ENCODE measurements around the gene C1QTNF7.

C1QTNF7 gene

DNA sequence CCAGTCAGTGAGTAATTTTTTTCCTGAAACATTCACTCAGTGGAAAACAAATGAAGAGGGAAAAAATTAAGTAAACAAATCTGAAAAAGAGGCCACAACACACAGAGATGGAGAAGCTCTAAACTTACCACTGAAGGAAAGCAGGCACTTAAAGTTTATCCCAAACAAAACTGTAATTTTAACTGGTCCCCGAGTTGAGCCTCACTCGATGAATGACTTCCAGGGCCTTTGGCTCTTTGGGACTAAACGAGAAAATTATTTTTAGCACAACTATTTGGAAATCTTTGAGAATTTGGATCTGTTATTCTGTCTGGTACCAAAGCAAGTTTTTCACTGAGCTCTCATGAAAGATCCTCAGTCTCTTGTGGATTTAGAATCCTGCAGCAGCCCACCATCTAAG lies at the start of gene C1QTNF7:
Gene C1QTNF7, plus strand, starts transcription at position 333 of the 400 bp plus-strand sequence. CDS start 7,711 bp downstream, outside the sequence.
- DNase-seq: no peak

DNA sequence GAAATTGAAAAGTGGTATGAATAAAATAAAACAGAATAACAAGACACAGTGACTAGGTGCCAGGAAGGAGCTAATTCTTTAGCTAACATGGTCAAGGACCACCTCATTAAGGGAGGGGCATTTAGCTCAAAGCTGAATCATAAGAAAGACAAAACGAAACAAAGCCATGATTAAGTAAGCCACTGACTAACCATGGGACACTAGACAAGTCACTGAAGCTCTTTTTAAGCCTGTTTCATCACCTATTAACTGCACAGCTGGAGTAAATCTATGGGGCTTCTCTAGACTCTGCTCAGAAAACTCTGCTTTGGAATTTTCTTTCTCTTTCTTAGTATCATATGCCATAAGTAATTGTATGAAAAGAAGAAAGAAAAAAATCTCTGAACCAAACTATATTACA lies 49.8 kb upstream of the C1QTNF7 start:
- DNase-seq: no peak

DNA sequence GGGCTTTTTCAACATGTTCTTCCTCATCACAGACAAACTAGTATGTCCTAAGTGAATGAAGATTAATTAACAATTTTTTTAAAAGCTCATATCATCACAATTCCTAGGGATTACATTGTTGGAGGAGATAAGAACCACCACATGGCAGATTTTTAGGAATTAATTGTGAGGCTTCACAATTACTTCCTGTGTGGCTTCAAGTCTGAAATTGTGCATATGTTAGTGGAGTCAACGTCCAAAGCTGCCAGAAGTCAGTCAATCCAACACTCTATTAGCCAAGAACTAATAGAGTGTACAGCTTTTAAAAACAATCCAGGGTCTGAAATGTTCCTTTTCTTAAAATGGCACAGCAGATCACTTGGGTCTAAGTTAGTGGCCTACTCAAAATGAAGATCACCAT lies 49.3 kb upstream of the C1QTNF7 start:
- no peak for DNase-seq

DNA sequence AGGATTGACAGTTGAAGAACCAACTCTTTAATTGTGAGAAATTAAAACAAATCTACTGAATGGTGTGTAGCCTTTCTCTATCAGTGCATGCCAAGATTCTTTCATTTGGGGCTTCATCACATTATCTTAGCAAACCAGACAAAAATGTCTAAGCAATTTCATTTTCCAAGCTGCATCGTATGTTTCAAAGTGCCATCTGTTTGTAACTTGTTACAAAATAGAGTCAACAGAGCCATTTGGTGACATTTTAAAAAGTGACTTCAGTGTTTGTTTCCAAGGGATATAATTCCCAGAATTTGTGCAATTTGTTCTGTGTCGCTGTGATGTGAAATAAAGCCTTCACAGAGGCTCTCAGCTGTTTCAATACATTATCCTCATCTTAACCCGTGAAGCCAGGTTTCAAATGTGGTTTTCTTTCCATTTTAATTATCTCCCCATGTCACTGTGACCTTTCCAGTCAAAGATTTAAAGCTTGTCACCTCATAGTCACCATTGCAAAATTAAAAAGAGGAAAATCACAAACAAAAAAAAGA lies 46.0 kb upstream of the C1QTNF7 start:
- no peak for DNase-seq

DNA sequence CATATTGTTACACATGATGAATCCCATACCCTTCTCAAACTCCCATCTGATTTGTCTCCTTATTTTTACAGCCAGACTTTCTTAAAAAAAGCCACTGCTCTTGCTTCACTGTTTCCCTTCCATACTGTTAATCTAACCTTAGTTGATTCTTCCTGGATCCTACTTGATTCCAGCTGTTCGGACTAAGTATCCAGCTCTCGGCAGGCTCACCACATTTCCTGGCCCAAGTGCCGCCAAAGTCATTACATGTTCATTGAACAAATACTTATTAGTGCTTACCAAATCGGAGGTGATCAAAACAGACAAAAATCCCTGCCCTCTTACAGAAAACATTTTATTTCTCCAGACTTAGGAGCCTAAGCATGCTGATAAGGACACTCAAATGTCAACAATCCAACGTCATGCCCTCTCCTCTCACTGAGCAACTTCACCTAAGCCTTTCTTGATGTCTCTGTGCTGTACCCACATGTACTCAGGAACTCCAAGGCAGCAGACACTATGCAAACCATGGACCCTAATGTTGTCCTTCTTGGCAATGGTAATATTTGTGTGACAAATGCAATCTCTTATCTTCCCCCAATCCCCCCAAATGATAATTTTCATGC lies 45.1 kb upstream of the C1QTNF7 start:
- no peak for DNase-seq

- DNase-seq: no peak
Observed at GRCh38 chr4:15385515-15385914, 42.3 kb upstream of the C1QTNF7 start.

DNA sequence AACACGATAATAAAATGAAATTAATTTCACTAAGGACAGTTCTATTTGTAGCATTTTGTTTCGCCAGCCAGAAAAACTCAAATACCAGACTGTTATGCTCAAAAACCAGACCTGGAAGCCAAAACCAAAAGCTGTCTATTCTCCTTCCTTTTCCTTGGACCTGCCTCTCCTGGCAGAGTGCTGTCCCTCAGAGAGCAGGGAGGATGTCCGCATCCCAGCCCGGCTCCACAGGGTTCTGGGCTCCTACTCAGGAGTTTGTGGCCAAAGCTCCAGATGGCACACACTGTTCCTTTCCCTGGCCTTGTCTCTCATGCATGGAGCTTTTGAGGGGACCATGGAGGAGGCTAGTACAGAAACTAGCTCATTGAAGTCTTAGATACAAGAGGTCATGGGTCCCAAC lies 41.9 kb upstream of the C1QTNF7 start:
- DNase-seq: no peak

GRCh38 chr4:15390494-15390893 lies 37.3 kb upstream of the C1QTNF7 start:
- no peak for DNase-seq

DNA sequence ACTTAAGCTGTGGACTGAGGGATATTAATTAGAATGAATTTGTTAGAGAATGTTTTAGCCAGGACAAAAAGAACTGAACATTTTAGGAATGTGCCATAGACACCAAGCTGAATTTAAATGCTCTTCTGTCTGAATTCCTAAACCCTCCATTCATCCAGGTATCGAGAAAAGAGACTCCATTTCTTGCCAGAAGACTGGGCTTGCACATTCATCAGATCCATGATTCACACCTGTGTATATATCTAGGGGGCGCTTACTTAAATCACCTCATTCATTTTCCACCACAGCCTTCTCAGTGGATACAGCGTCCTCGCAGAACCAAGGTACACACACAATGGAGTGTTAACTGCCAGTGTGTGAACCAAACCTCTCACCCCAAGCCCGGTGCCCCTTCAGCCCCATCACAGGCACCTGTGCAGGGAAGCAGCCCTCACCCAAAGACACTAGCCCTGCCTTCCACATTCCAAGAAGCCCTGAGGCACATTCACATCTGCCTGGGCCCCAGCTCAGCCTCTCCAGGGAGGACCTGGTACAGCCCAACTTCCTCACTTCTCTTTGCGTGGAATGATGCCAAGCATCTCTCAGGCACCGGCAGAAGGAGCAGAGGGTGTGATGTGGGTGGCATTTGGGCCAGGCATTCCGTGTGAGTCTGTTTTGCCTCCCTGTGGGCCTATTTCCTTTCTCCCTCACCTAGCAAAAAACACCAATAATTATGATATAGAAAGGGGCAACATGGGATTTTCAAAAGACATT lies 35.6 kb upstream of the C1QTNF7 start:
- no peak for DNase-seq

DNA sequence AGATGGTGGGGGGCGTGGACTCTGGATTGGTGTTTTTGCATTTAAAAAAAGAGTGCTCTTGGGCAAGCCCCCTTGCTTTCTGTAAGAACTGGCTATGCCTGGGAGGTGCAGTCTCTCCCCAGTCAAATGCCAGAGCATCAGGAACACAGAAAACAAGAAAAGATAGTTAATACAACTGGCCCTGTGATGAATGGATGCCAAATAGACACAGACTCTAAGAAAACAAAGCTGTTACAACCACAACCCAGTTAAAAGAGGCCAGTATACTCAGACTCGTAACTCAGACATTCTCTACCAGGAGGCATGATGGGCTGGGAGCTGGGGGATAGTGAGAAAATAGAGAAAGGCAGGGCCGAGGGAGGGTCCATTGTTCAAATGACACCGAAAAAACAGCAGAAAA lies 32.5 kb upstream of the C1QTNF7 start:
- no peak for DNase-seq

GRCh38 chr4:15396157-15396800 lies 31.6 kb upstream of the C1QTNF7 start:
- DNase-seq: no peak

- DNase-seq: no peak
Observed at GRCh38 chr4:15398001-15398400, 29.8 kb upstream of the C1QTNF7 start.

- DNase-seq: no peak
Observed at GRCh38 chr4:15398732-15399131, 29.1 kb upstream of the C1QTNF7 start.

DNA sequence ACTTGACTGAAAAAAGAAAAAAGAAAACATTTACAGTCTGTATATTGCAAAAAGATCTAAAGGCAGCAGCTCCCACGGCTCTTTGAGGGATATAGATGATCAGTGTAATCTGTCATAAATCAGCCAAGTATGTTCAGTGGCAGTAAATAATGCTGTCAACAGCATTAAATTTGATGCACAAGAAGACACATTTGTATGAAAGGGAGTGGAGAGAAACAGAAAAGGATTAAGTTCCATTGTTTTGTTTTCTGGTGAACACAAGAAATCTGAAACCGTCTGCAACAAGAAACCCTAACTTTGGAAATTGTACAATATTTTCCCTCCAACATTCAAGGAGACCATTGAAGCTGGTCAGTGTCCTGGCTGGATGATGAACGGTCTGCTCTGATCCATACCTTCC lies 27.6 kb upstream of the C1QTNF7 start:
- no peak for DNase-seq

GRCh38 chr4:15400981-15401671 lies 26.7 kb upstream of the C1QTNF7 start:
- DNase-seq: no peak

- DNase-seq: no peak
Observed at GRCh38 chr4:15402146-15402545, 25.7 kb upstream of the C1QTNF7 start.

- no peak for DNase-seq
Observed at GRCh38 chr4:15402974-15403373, 24.9 kb upstream of the C1QTNF7 start.

DNA sequence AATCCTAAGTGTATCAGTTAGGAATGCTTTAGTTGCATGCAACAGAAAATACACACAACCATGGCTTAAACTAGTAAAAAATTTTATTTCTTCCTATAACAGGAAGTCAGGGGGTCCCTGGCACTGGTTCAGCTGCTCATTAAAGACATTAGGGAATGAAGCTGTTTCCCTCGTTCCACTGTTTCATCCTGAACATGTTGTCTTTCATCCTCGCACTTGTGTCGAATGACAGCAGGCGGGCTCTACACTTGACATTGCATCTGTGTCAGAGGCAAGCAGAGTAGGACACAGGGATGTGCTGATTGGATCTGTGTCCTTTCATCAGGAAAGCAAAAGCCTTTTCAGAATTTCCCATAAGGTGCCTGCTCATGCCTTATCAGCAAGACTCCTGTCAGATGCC lies 22.8 kb upstream of the C1QTNF7 start:
- DNase-seq: no peak

DNA sequence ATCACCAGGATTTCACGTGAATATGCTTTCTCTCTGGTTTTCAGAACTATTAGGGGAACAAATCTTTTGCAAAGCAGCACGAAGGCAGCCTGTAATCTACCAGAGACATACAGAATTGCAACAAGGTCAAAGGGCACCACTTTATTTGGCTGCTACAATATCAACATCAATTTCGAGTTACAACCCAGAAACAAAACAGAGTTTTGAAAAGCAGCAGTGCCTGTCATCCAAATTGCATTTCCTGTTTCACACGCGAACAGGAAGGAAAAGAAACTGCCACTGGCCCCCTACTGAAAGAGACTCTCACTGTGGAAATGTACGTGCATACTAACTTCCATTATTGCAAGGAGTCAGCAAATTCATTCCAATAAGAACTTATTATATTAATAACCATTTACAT lies 17.1 kb upstream of the C1QTNF7 start:
- no peak for DNase-seq

GRCh38 chr4:15412461-15412860 lies 15.4 kb upstream of the C1QTNF7 start:
- DNase-seq: no peak

GRCh38 chr4:15413010-15413622 lies 14.7 kb upstream of the C1QTNF7 start:
- no peak for DNase-seq

- DNase-seq: no peak
Observed at GRCh38 chr4:15413623-15414019, 14.2 kb upstream of the C1QTNF7 start.

DNA sequence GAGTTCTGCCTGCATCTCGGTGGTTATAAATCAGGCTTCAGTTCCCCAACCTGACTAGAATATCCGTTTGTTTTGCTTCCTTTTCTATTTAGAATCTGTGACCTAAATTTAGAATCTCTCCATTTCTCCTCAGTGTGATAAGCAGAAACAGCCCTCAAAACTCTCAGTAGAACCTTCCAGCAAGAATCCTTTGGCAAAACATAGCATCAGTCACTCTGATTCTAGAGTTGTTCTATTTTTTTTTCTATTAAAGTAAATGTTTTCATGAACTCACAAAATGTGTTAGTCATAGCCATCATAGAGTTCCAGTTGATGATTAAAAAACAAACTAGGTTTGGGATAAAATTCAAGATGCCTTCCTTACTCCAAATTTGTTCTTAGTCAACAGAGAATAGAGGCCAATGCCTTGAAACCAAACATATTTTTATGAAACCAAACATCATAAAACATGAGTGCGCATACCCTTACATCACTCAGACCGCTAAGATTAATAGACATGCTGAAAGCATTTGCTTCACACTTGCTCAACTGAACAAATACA lies 13.2 kb upstream of the C1QTNF7 start:
- DNase-seq: no peak
